ENCODE measurements around the gene ARL15. TPM values are rescaled to one million over a fixed set of nuclear protein-coding genes. Genes with fewer than 3 reads are reported as not detected.

ARL15 gene
- total and polyA plus RNA-seq, 7 experiments from 2014 or later, result 9.6 to 17.1 (median 13.6) TPM

DNA sequence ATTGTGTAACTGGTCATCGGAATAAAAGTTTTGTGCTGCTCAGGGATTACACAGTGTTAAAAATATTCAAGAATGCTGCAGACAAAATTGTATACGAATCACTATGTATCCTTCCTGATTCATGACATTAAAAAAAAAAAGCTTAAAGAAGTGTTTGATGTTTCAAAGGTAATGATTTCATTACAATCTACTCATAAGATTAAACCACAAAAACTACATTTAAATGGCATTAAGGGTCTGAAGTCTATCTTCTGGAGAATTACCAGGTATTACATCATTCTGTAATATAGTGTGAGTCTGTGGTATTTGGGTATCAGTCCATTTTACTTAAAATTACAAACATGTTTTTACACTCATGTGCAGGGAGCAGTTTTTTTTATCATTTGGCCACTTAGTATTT, 425.5 kb downstream of the ARL15 start:
- H3K36me3 ChIP-seq (ENCODE audit: control insufficient read depth in 2 of 3, insufficient read depth in 3 of 3, low read length in 3 of 3), result no peaks in the 10 kb centered on the region
- ChIA-PET POLR2A (no interaction called here), CTCF (no interaction called here)
- Mint-ChIP-seq H3K9me3 (no peaks in the 10 kb centered on the region), H3K27me3 (no peaks in the 10 kb centered on the region), H3K36me3 (peaks cover 0 to 31% (median 15%) of the 10 kb centered on the region in 5 donors), H3K4me3 (no peak overlapping the region), H3K4me1 (no peaks in the 10 kb centered on the region), H3K27ac (no peak overlapping the region)
- H3K27me3 ChIP-seq (ENCODE audit: control insufficient read depth in 2 of 2, insufficient read depth in 2 of 2, low read length in 2 of 2), result no peaks in the 10 kb centered on the region
- no peak for DNase-seq
- no peak overlapping the region for H3K4me3 ChIP-seq (ENCODE audit: low read length)
- H3K9me3 ChIP-seq (ENCODE audit: control insufficient read depth in 2 of 3, low read length in 3 of 3), result no peaks in the 10 kb centered on the region
- intact Hi-C loops (cut with micrococcal nuclease), result no loop called here
- H3K4me1 ChIP-seq (ENCODE audit: control insufficient read depth in 2 of 2, insufficient read depth in 2 of 2, low read length in 2 of 2), result no peaks in the 10 kb centered on the region
- no peak for ATAC-seq
- H3K27ac ChIP-seq (ENCODE audit: low read depth, low read length), result no peak overlapping the region

DNA sequence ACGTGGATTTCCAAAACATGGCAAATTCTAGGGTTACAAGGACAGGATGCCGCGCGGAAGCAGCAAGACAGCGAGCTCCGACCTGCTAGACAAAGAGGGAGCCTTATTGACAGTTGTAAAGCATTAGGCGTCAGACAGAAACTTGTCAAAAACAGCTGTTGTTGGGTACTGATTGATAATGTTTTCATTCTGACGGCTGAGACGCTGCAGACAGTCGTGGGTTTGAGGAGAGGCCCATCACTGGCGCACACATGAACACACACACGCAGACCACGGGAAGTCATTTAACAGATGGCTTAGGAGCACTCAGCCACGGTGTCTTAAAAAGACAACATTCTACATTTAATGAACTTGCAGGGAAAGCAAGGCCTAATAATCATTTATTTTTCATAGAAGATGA, 426.0 kb downstream of the ARL15 start:
- Histone ChIP-seq H3K27me3 (ENCODE audit: control insufficient read depth in 2 of 2, insufficient read depth in 2 of 2, low read length in 2 of 2) (no peaks in the 10 kb centered on the region), H3K36me3 (ENCODE audit: control insufficient read depth in 2 of 3, insufficient read depth in 3 of 3, low read length in 3 of 3) (no peaks in the 10 kb centered on the region), H3K4me1 (ENCODE audit: control insufficient read depth in 2 of 2, insufficient read depth in 2 of 2, low read length in 2 of 2) (no peaks in the 10 kb centered on the region), H3K27ac (ENCODE audit: low read depth, low read length) (no peak overlapping the region), H3K9me3 (ENCODE audit: control insufficient read depth in 2 of 3, low read length in 3 of 3) (no peaks in the 10 kb centered on the region), H3K4me3 (ENCODE audit: low read length) (no peak overlapping the region)
- H3K36me3 Mint-ChIP-seq, result peaks cover 0 to 29% (median 15%) of the 10 kb centered on the region in 5 donors
- no peak for DNase-seq
- H3K4me3 Mint-ChIP-seq, result no peak overlapping the region
- CTCF ChIA-PET, result no interaction called here
- H3K4me1 Mint-ChIP-seq, result no peaks in the 10 kb centered on the region
- intact Hi-C loops (cut with micrococcal nuclease), result no loop called here
- no peak overlapping the region for H3K27ac Mint-ChIP-seq
- POLR2A ChIA-PET, result no interaction called here
- no peaks in the 10 kb centered on the region for H3K9me3 Mint-ChIP-seq
- no peak for ATAC-seq
- H3K27me3 Mint-ChIP-seq, result no peaks in the 10 kb centered on the region

DNA sequence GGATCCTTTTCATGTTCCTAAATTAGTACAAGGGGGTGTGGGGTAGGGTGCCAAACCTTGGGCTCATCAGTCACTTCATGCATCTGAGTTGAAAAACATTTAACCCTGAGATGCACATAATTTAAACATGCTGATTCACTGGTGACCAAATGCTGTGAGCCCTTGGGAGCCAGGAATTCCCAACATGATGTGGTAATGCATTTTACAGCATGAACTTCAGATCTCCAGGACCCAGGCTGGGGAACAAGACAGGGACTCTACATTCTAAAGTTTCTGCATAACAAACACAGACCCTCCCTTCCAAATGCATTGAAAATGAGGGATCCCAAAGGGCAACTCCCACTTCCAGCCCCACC, 427.7 kb downstream of the ARL15 start:
- H3K9me3 ChIP-seq (ENCODE audit: control insufficient read depth in 2 of 3, low read length in 3 of 3), result no peaks in the 10 kb centered on the region
- no peaks in the 10 kb centered on the region for H3K36me3 ChIP-seq (ENCODE audit: control insufficient read depth in 2 of 3, insufficient read depth in 3 of 3, low read length in 3 of 3)
- intact Hi-C loops (cut with micrococcal nuclease), result no loop called here
- DNase-seq, result no peak
- ATAC-seq, result no peak
- Mint-ChIP-seq H3K27me3 (no peaks in the 10 kb centered on the region), H3K9me3 (no peaks in the 10 kb centered on the region), H3K27ac (no peak overlapping the region), H3K36me3 (peaks cover 0 to 29% (median 15%) of the 10 kb centered on the region in 5 donors), H3K4me1 (no peaks in the 10 kb centered on the region), H3K4me3 (no peak overlapping the region)
- ChIA-PET CTCF (no interaction called here), POLR2A (no interaction called here)
- no peaks in the 10 kb centered on the region for H3K4me1 ChIP-seq (ENCODE audit: control insufficient read depth in 2 of 2, insufficient read depth in 2 of 2, low read length in 2 of 2)
- H3K4me3 ChIP-seq (ENCODE audit: low read length), result no peak overlapping the region
- no peaks in the 10 kb centered on the region for H3K27me3 ChIP-seq (ENCODE audit: control insufficient read depth in 2 of 2, insufficient read depth in 2 of 2, low read length in 2 of 2)
- no peak overlapping the region for H3K27ac ChIP-seq (ENCODE audit: low read depth, low read length)

DNA sequence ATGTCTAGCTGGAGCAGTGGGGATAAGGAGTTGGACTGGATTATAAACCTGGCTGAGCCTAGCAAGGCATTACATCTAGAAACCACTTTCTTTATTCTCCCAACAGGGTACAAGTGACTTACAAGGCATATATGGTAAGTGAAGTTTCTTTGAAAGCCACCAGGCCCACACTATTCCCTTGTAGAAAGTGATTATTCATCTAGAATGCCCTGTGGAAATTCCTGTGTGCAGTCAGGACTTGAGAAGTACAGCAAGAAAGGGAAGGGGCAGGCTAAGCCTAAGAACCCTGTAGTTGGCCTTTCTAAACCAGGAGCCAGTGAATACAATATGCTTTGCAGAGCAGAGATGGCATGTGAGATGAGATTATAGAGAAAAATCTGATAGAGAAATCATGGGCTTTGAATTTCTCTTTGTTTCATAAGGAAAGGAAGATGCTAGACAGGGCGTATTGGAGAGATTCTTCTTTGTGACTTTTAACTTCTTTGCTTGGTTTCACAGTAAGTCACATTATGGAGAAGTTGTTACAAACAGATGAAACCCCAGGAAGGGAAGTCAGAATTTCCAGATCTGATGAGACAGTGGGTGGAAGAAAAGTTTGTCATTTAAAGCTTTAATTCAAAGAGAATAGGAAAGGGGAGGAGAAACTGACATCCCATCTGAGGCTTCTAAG, 428.2 kb downstream of the ARL15 start:
- DNase-seq, result no peak
- Histone ChIP-seq H3K9me3 (ENCODE audit: control insufficient read depth in 2 of 3, low read length in 3 of 3) (no peaks in the 10 kb centered on the region), H3K4me3 (ENCODE audit: low read length) (no peak overlapping the region), H3K4me1 (ENCODE audit: control insufficient read depth in 2 of 2, insufficient read depth in 2 of 2, low read length in 2 of 2) (no peaks in the 10 kb centered on the region), H3K27me3 (ENCODE audit: control insufficient read depth in 2 of 2, insufficient read depth in 2 of 2, low read length in 2 of 2) (no peaks in the 10 kb centered on the region), H3K36me3 (ENCODE audit: control insufficient read depth in 2 of 3, insufficient read depth in 3 of 3, low read length in 3 of 3) (no peaks in the 10 kb centered on the region), H3K27ac (ENCODE audit: low read depth, low read length) (no peak overlapping the region)
- H3K36me3 Mint-ChIP-seq, result peaks cover 0 to 29% (median 15%) of the 10 kb centered on the region in 5 donors
- ChIA-PET CTCF (no interaction called here), POLR2A (no interaction called here)
- H3K4me3 Mint-ChIP-seq, result no peak overlapping the region
- no peaks in the 10 kb centered on the region for H3K27me3 Mint-ChIP-seq
- H3K9me3 Mint-ChIP-seq, result peaks cover 0 to 2% (median 0%) of the 10 kb centered on the region in 11 donors
- peak overlapping the region in 1 of 9 donors; percentile 2 for H3K27ac Mint-ChIP-seq
- H3K4me1 Mint-ChIP-seq, result no peaks in the 10 kb centered on the region
- intact Hi-C loops (cut with micrococcal nuclease), result no loop called here
- ATAC-seq, result no peak

DNA sequence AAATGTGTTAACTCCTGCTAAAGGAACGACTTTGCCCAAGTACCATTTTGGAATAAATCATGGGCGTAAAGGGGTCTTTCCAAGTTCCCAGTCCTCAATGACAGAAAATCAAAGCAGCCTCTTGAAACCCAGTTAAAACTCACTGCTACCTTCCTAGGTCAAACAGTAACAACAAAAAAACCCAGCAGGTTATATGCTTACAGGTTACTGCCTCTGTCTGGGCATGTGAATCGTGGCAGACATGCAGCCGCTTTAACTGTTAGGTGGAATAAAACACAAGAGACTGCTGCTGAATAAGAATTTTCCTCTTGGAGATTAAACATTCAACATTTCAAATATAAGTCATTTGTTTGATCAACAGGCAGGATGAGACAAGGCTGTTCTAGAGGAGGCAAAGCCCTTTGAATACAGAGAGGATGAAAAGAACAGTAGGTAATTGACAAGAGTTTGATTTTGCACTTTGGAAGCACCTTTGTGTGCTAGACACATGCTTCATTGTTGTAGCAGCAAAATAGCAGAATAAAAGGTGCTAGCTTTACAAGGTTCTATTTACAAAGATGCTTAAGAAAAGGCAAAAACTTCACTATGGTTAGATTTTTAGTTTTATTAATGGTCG, 430.6 kb downstream of the ARL15 start:
- no peak overlapping the region for H3K27ac Mint-ChIP-seq
- no peaks in the 10 kb centered on the region for H3K27me3 Mint-ChIP-seq
- peaks cover 0 to 21% (median 5%) of the 10 kb centered on the region in 5 donors for H3K36me3 Mint-ChIP-seq
- no peaks in the 10 kb centered on the region for H3K4me1 Mint-ChIP-seq
- DNase-seq (no peak), ATAC-seq (no peak)
- H3K9me3 Mint-ChIP-seq, result peaks cover 0 to 6% (median 1%) of the 10 kb centered on the region in 11 donors
- POLR2A ChIA-PET, result no interaction called here
- Histone ChIP-seq H3K27me3 (ENCODE audit: control insufficient read depth in 2 of 2, insufficient read depth in 2 of 2, low read length in 2 of 2) (no peaks in the 10 kb centered on the region), H3K4me3 (ENCODE audit: low read length) (no peak overlapping the region), H3K36me3 (ENCODE audit: control insufficient read depth in 2 of 3, insufficient read depth in 3 of 3, low read length in 3 of 3) (no peaks in the 10 kb centered on the region), H3K9me3 (ENCODE audit: control insufficient read depth in 2 of 3, low read length in 3 of 3) (no peaks in the 10 kb centered on the region), H3K4me1 (ENCODE audit: control insufficient read depth in 2 of 2, insufficient read depth in 2 of 2, low read length in 2 of 2) (no peaks in the 10 kb centered on the region), H3K27ac (ENCODE audit: low read depth, low read length) (no peak overlapping the region)
- CTCF ChIA-PET, result no interaction called here
- intact Hi-C loops (cut with micrococcal nuclease), result no loop called here
- no peak overlapping the region for H3K4me3 Mint-ChIP-seq

DNA sequence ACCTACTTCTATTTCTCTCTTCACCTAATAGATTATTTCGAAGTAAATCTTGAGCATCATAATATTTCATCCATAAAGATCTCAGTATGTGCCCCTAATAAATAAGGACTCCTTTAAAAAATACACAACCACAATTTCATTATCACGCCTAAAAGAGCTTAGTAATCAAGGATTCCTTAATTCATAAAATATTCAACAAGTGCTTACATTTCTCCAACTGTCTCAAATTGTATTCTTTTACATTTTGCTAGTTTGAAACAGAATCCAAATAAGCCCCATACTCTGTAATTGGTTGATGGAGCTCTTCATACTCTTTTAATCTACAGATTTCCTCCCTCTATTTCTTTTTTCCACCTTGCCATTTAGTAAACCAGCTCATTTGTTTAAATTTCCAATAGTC, 432.4 kb downstream of the ARL15 start:
- no peaks in the 10 kb centered on the region for H3K27me3 ChIP-seq (ENCODE audit: control insufficient read depth in 2 of 2, insufficient read depth in 2 of 2, low read length in 2 of 2)
- intact Hi-C loops (cut with micrococcal nuclease), result no loop called here

DNA sequence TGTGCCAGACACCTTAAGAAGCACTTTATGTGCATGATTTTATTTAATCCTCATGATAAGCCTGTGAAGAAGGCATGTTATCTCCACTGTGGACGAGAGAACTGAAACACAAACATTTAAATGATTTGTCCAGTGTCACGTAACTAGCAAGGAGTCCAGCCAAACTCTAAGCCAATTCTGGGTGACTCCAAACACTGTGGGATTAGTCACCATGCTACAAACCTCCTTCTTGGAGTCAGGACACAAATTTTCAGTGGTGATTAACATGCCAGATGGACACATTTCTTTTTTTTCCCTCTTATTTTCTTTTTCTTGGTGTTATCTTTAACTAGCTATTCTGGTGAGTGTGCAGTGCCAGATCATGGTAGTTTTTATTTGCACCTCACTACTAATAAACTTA, 433.1 kb downstream of the ARL15 start:
- Mint-ChIP-seq H3K27ac (no peak overlapping the region), H3K27me3 (no peaks in the 10 kb centered on the region), H3K9me3 (peaks cover 0 to 12% (median 5%) of the 10 kb centered on the region in 11 donors), H3K36me3 (peaks cover 0 to 7% (median 2%) of the 10 kb centered on the region in 5 donors), H3K4me1 (no peaks in the 10 kb centered on the region), H3K4me3 (no peak overlapping the region)
- ChIA-PET POLR2A (no interaction called here), CTCF (no interaction called here)
- Histone ChIP-seq H3K4me3 (ENCODE audit: low read length) (no peak overlapping the region), H3K27me3 (ENCODE audit: control insufficient read depth in 2 of 2, insufficient read depth in 2 of 2, low read length in 2 of 2) (no peaks in the 10 kb centered on the region), H3K36me3 (ENCODE audit: control insufficient read depth in 2 of 3, insufficient read depth in 3 of 3, low read length in 3 of 3) (no peaks in the 10 kb centered on the region), H3K4me1 (ENCODE audit: control insufficient read depth in 2 of 2, insufficient read depth in 2 of 2, low read length in 2 of 2) (no peaks in the 10 kb centered on the region), H3K27ac (ENCODE audit: low read depth, low read length) (no peak overlapping the region), H3K9me3 (ENCODE audit: control insufficient read depth in 2 of 3, low read length in 3 of 3) (peaks cover 0 to 5% (median 0%) of the 10 kb centered on the region in 3 experiments)
- ATAC-seq (no peak), DNase-seq (no peak)
- intact Hi-C loops (cut with micrococcal nuclease), result no loop called here

More for the DNA sequence above, 432.4 kb downstream of the ARL15 start:
- H3K4me3 ChIP-seq (ENCODE audit: low read length), result no peak overlapping the region
- ChIA-PET CTCF (no interaction called here), POLR2A (no interaction called here)
- H3K27ac ChIP-seq (ENCODE audit: low read depth, low read length), result no peak overlapping the region
- no peak for ATAC-seq
- no peak for DNase-seq
- Mint-ChIP-seq H3K9me3 (peaks cover 0 to 12% (median 5%) of the 10 kb centered on the region in 11 donors), H3K27me3 (no peaks in the 10 kb centered on the region), H3K4me1 (no peaks in the 10 kb centered on the region), H3K4me3 (no peak overlapping the region), H3K27ac (no peak overlapping the region), H3K36me3 (peaks cover 0 to 11% (median 4%) of the 10 kb centered on the region in 5 donors)
- H3K9me3 ChIP-seq (ENCODE audit: control insufficient read depth in 2 of 3, low read length in 3 of 3), result peaks cover 0 to 5% (median 0%) of the 10 kb centered on the region in 3 experiments
- no peaks in the 10 kb centered on the region for H3K36me3 ChIP-seq (ENCODE audit: control insufficient read depth in 2 of 3, insufficient read depth in 3 of 3, low read length in 3 of 3)
- no peaks in the 10 kb centered on the region for H3K4me1 ChIP-seq (ENCODE audit: control insufficient read depth in 2 of 2, insufficient read depth in 2 of 2, low read length in 2 of 2)

Measured in naive thymus-derived CD4-positive, alpha-beta T cell (primary cell).